T-helper 9 cell (primary cell): ENCODE data around the gene LRG1.

Experiments used
- DNase-seq: peaks from one replicate; pipeline ENCODE4 v3.0.0-alpha.2; 2020

LRG1 gene

DNA sequence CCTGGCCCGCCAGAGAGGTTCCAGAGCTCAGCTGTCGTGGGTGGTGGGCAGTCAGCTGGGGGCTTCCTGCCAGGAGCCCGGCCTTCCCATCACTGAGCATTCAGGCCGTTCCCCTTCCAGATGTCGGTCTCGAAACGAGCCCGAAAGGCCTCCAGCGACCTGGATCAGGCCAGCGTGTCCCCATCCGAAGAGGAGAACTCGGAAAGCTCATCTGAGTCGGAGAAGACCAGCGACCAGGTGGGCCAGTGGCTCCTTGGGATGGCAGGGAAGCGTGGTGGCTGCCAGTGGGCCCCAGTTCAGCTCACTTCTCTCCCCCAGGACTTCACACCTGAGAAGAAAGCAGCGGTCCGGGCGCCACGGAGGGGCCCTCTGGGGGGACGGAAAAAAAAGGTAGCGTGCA is 48.4 kb downstream of the LRG1 start:
- DNase-seq, result no peak

DNA sequence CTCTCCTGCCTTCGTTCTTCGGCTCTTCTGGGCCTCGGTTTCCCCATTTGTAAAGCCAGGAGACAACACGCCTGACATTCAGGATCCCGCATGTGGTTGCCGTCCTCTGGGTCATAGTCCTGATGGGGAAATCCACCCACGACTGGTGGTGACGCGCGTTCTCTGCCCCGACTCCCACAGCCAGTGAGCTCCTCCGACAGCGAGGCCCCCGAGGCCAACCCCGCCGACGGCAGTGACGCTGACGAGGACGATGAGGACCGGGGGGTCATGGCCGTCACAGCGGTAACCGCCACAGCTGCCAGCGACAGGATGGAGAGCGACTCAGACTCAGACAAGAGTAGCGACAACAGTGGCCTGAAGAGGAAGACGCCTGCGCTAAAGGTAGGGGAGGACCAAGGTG is 51.3 kb downstream of the LRG1 start:
- no peak for DNase-seq

DNA sequence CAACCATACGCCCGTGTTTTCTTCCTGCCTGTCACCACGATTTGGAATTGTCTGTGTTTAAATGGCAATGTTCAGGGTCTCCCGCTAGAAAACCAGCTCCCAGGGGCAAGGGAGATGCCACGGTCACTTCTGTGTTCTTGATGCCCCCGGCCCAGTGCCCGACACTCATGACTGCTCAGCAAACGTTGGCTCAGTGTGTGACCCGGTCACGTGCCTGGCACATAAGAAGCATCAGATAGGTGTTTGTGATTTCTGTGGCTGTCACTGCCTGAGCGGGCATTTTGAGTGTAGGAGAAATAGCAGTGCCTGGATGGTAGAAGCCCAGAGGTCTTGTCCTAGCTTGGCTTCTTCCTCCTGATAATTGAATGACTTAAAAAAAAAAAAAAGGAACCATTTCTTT is 52.3 kb downstream of the LRG1 start:
- DNase-seq, result no peak
